Activated T-helper 2 cell treated with anti-CD3 and anti-CD28 coated beads, Interferon-gamma antibody, Interleukin-2, Interleukin-4, amounts not matched to agents 10 μg/mL and 5 μg/mL and 100 μg/mL, durations not matched to agents 14 hours and 24 hours and 36 hours (primary cell): ENCODE data around the gene ENTREP3. TPM values are rescaled to one million over a fixed set of nuclear protein-coding genes. Genes with fewer than 3 reads are reported as not detected.
A peak's percentile ranks its signal among the peaks of the same experiment; 100 is the strongest.
"Not testable (repeated sequence)": the region's sequence is repeated elsewhere in the genome, so short reads cannot be mapped to it uniquely, and the experiment has no call there.

Source experiments
- DNase-seq: peaks from one replicate; pipeline ENCODE4 v3.0.0; 2021; ENCODE audit warnings: low spot score
- H3K27ac Mint-ChIP-seq: one replicate; pipeline ENCODE4 v1.8.0; 2021; ENCODE audit warnings: mixed read lengths
- H3K27me3 Mint-ChIP-seq: one replicate; pipeline ENCODE4 v1.8.0; 2021; ENCODE audit warnings: low read depth, mixed read lengths
- H3K36me3 Mint-ChIP-seq: one replicate; pipeline ENCODE4 v1.8.0; 2021; ENCODE audit warnings: low read depth, mixed read lengths
- H3K4me1 Mint-ChIP-seq: one replicate; pipeline ENCODE4 v1.8.0; 2021; ENCODE audit warnings: low read depth, mixed read lengths
- H3K4me3 Mint-ChIP-seq: one replicate; pipeline ENCODE4 v1.8.0; 2021; ENCODE audit warnings: low read depth, mild to moderate bottlenecking, moderate library complexity, mixed read lengths
- H3K9me3 Mint-ChIP-seq: one replicate; pipeline ENCODE4 v1.8.0; 2021; ENCODE audit warnings: mixed read lengths
- intact Hi-C: fragments of 100-400 bp; cut with micrococcal nuclease; formaldehyde crosslinking; loops from one replicate; pipeline ENCODE4 v1.15.1; 2023
- total RNA-seq: library from RNA; stranded (reverse); gene quantifications from 2 replicates; pipeline ENCODE4 v1.2.3, GENCODE V29; 2022

Gene ENTREP3
- total RNA-seq, 1 donor from 2014 or later = 45.5 TPM

- H3K36me3 Mint-ChIP-seq, H3K9me3 Mint-ChIP-seq, H3K27ac Mint-ChIP-seq, DNase-seq, H3K4me3 Mint-ChIP-seq, H3K4me1 Mint-ChIP-seq, intact Hi-C loops: not testable (repeated sequence)
- peaks cover 31% of the 10 kb centered on the region for H3K27me3 Mint-ChIP-seq
These were observed 35.7 kb upstream of the ENTREP3 start for GRCh38 chr1:155291006-155291405.

GRCh38 chr1:155287987-155288543, 32.8 kb upstream of the ENTREP3 start:
- Mint-ChIP-seq H3K36me3 (no peaks in the 10 kb centered on the region), H3K9me3 (no peaks in the 10 kb centered on the region), H3K27ac (no peak overlapping the region), H3K4me3 (no peak overlapping the region), H3K4me1 (no peaks in the 10 kb centered on the region), H3K27me3 (peaks cover 10% of the 10 kb centered on the region)
- intact Hi-C loops = no loop called here
- DNase-seq = no peak

GRCh38 chr1:155286544-155286943, 31.3 kb upstream of the ENTREP3 start:
- peaks cover 6% of the 10 kb centered on the region for H3K27me3 Mint-ChIP-seq
- H3K4me3 Mint-ChIP-seq = no peak overlapping the region
- no peaks in the 10 kb centered on the region for H3K4me1 Mint-ChIP-seq
- intact Hi-C loops = no loop called here
- no peak for DNase-seq
- H3K9me3 Mint-ChIP-seq = no peaks in the 10 kb centered on the region
- no peaks in the 10 kb centered on the region for H3K36me3 Mint-ChIP-seq
- no peak overlapping the region for H3K27ac Mint-ChIP-seq

GRCh38 chr1:155285631-155286044, 30.4 kb upstream of the ENTREP3 start:
- Mint-ChIP-seq H3K36me3 (no peaks in the 10 kb centered on the region), H3K27ac (no peak overlapping the region), H3K9me3 (no peaks in the 10 kb centered on the region), H3K4me3 (no peak overlapping the region), H3K27me3 (peaks cover 3% of the 10 kb centered on the region), H3K4me1 (no peaks in the 10 kb centered on the region)
- no peak for DNase-seq
- intact Hi-C loops = no loop called here

- intact Hi-C loops = no loop called here
- Mint-ChIP-seq H3K36me3 (no peaks in the 10 kb centered on the region), H3K27me3 (peaks cover under 1% of the 10 kb centered on the region), H3K27ac (no peak overlapping the region), H3K4me1 (no peaks in the 10 kb centered on the region), H3K4me3 (no peak overlapping the region), H3K9me3 (no peaks in the 10 kb centered on the region)
- no peak for DNase-seq
These were observed 29.8 kb upstream of the ENTREP3 start for GRCh38 chr1:155285063-155285462.

GRCh38 chr1:155284476-155284875, 29.2 kb upstream of the ENTREP3 start:
- Mint-ChIP-seq H3K4me3 (no peak overlapping the region), H3K36me3 (no peaks in the 10 kb centered on the region), H3K4me1 (no peaks in the 10 kb centered on the region), H3K9me3 (no peaks in the 10 kb centered on the region), H3K27me3 (no peaks in the 10 kb centered on the region), H3K27ac (no peak overlapping the region)
- intact Hi-C loops = no loop called here
- DNase-seq = no peak

GRCh38 chr1:155282488-155283091, 27.3 kb upstream of the ENTREP3 start:
- intact Hi-C loops = no loop called here
- Mint-ChIP-seq H3K36me3 (no peaks in the 10 kb centered on the region), H3K9me3 (no peaks in the 10 kb centered on the region), H3K27ac (no peak overlapping the region), H3K4me3 (no peak overlapping the region), H3K27me3 (no peaks in the 10 kb centered on the region), H3K4me1 (peaks cover 4% of the 10 kb centered on the region)
- no peak for DNase-seq

GRCh38 chr1:155279268-155279667, 24.0 kb upstream of the ENTREP3 start:
- intact Hi-C loops = loop anchor here (5.0 to 10.0 kb wide), 2 partner anchors 72 to 466 kb away; partner anchors contain the start of genes MTX1 and THBS3
- H3K27me3 Mint-ChIP-seq = no peaks in the 10 kb centered on the region
- no peak for DNase-seq
- H3K27ac Mint-ChIP-seq = no peak overlapping the region
- H3K36me3 Mint-ChIP-seq = no peaks in the 10 kb centered on the region
- H3K4me1 Mint-ChIP-seq = peaks cover 20% of the 10 kb centered on the region
- no peaks in the 10 kb centered on the region for H3K9me3 Mint-ChIP-seq
- H3K4me3 Mint-ChIP-seq = no peak overlapping the region

- Mint-ChIP-seq H3K36me3 (no peaks in the 10 kb centered on the region), H3K4me3 (peak overlapping the region; percentile 56), H3K4me1 (peaks cover 22% of the 10 kb centered on the region), H3K27me3 (no peaks in the 10 kb centered on the region), H3K27ac (no peak overlapping the region), H3K9me3 (no peaks in the 10 kb centered on the region)
- intact Hi-C loops = loop anchor here (5.0 to 10.0 kb wide), 2 partner anchors 71 to 466 kb away; partner anchors contain the start of genes MTX1 and THBS3
- DNase-seq = no peak
These were observed 23.4 kb upstream of the ENTREP3 start for GRCh38 chr1:155278689-155279160.

- Mint-ChIP-seq H3K9me3 (no peaks in the 10 kb centered on the region), H3K27me3 (no peaks in the 10 kb centered on the region), H3K4me1 (peaks cover 25% of the 10 kb centered on the region), H3K4me3 (peak overlapping the region; percentile 56), H3K36me3 (no peaks in the 10 kb centered on the region), H3K27ac (peak overlapping the region; percentile 14)
- peak; percentile 62 for DNase-seq
- intact Hi-C loops = loop anchor here (1.0 to 10.0 kb wide), 4 partner anchors 23 to 467 kb away; partner anchors contain the start of genes ENTREP3, MTX1, RUSC1 and THBS3
These were observed 22.8 kb upstream of the ENTREP3 start for GRCh38 chr1:155277902-155278688.

GRCh38 chr1:155277070-155277901, 22.0 kb upstream of the ENTREP3 start, which contains the start of gene HCN3:
HCN3 (plus strand) TSS chr1:155277463; CDS start chr1:155277591, 128 bp downstream.
- H3K4me1 Mint-ChIP-seq = peaks cover 30% of the 10 kb centered on the region
- H3K27me3 Mint-ChIP-seq = no peaks in the 10 kb centered on the region
- H3K27ac Mint-ChIP-seq = peak within 1 kb of the TSS; percentile 58
- intact Hi-C loops = loop anchor here (1.0 to 10.0 kb wide), 4 partner anchors 22 to 468 kb away; partner anchors contain the start of genes ENTREP3, MTX1, RUSC1 and THBS3
- no peaks in the 10 kb centered on the region for H3K9me3 Mint-ChIP-seq
- peak; percentile 89 for DNase-seq
- H3K36me3 Mint-ChIP-seq = peaks cover 7% of the 10 kb centered on the region
- peak within 1 kb of the TSS; percentile 79 for H3K4me3 Mint-ChIP-seq
